Measurements from ENCODE around the gene SLC39A13.

SLC39A13 gene

DNA sequence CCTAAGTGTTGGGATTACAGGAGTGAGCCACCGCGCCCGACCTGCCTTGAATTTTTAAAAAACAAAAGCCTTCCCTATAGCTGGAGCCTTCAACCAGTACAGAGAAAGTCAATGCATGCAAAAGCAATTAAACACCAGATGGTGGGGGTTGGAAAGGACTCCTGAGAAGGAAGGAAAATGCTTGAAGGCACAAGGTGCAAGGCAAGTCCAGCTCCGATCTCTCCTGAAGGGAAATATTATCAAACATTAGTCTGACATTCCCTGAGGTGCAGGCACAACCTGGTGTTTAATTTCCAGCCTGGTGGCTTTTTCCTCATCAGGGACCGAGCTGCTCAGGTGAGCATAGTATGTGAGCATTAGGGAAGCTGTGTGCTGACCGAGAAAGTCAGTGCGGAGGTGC lies 53.5 kb downstream of the SLC39A13 start:
- no peak for DNase-seq

- peak; percentile 99 for DNase-seq
These were observed 56.1 kb downstream of the SLC39A13 start for GRCh38 chr11:47464483-47464882.
